Activated T-helper 1 cell treated with anti-CD3 and anti-CD28 coated beads, Interleukin-12 subunit alpha, Interleukin-12 subunit beta, Interleukin-2, Interleukin-4 antibody, amounts not matched to agents 30 ng/mL and 10 ng/mL and 1 ng/mL, durations not matched to agents 14 hours and 24 hours and 36 hours (primary cell): ENCODE data around the gene TRRAP. TPM values are rescaled to one million over a fixed set of nuclear protein-coding genes. Genes with fewer than 3 reads are reported as not detected.

Source experiments
- DNase-seq: peaks from one replicate; pipeline ENCODE4 v3.0.0; 2021; ENCODE audit warnings: low spot score
- H3K27ac Mint-ChIP-seq: one replicate; pipeline ENCODE4 v1.8.0; 2021; ENCODE audit warnings: mild to moderate bottlenecking, mixed read lengths
- H3K27me3 Mint-ChIP-seq: one replicate; pipeline ENCODE4 v1.8.0; 2022; ENCODE audit warnings: mild to moderate bottlenecking, moderate library complexity, mixed read lengths; ENCODE audit not compliant: insufficient read depth
- H3K36me3 Mint-ChIP-seq: one replicate; pipeline ENCODE4 v1.8.0; 2021; ENCODE audit warnings: low read depth, mixed read lengths
- H3K4me1 Mint-ChIP-seq: one replicate; pipeline ENCODE4 v1.8.0; 2021; ENCODE audit warnings: low read depth, mixed read lengths
- H3K4me3 Mint-ChIP-seq: one replicate; pipeline ENCODE4 v1.8.0; 2021; ENCODE audit warnings: mild to moderate bottlenecking, moderate library complexity, mixed read lengths
- H3K9me3 Mint-ChIP-seq: one replicate; pipeline ENCODE4 v1.8.0; 2021; ENCODE audit warnings: mixed read lengths
- intact Hi-C: fragments of 100-400 bp; cut with micrococcal nuclease; formaldehyde crosslinking; loops from one replicate; pipeline ENCODE4 v1.15.1; 2024
- total RNA-seq: library from RNA; stranded (reverse); gene quantifications from 2 replicates; pipeline ENCODE4 v1.2.3, GENCODE V29; 2022

Gene TRRAP
- total RNA-seq, 1 donor from 2014 or later, result 66.9 TPM

DNA sequence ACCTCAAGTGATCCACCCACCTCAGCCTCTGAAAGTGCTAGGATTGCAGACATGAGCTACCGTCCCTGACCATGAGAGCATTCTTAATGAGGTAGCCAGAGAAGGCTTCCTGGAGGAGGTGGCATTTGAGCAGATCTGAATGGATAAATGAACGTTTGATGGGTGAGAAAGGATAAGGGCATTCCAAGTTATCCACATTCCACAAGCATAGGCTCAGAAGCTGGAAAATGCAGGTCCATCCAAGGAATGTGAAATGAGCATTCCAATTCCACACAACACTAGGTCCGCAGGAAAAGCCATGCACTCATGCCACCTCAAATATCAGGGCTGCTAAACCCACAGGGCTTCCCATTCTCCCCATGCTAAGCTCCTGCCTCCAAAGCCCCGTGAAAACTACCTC, 25.5 kb upstream of the TRRAP start:
- intact Hi-C loops, result no loop called here
- Mint-ChIP-seq H3K4me1 (no peaks in the 10 kb centered on the region), H3K9me3 (peaks cover 3% of the 10 kb centered on the region), H3K27me3 (no peaks in the 10 kb centered on the region), H3K4me3 (no peak overlapping the region), H3K27ac (no peak overlapping the region), H3K36me3 (no peaks in the 10 kb centered on the region)
- no peak for DNase-seq

DNA sequence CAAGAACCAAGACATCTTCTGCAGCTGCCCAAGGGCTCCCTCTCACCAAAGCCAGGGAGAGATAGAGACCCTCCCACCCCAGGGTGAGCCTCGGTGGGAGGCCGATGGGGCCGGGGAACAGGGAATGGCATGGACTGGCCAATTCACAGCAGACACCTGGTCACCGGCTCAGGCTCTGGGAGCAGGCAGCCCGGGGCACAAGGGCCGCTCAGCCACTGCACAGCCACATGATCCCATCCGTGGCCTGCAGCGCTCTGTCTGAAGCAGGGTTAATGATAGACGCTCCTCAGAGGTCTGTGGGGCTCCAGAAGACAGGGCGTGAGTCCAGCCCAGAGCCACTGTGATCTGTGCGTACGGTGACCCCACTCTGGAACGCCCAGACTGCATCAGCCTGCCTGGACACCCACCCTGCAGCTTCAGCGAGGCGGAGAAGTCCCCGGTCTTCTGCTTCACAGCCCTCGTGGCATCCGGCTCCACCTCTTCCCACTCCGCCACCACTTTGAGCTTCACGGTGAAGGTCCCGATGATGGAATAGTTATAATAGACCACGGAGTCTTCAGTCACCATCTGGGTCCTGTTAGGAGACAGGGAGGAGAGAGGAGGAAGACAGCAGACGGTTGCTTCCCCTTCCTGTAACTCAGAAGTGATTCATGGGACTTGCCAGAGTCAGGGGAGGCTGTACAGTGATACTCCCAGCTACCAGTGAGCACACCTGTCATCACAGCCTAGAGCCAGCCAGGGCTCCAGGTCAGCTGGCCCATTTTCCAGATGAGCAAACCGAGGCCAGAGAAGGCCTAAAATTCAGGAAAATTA, 22.5 kb upstream of the TRRAP start:
- intact Hi-C loops, result no loop called here
- no peak for DNase-seq
- Mint-ChIP-seq H3K4me3 (no peak overlapping the region), H3K4me1 (no peaks in the 10 kb centered on the region), H3K36me3 (no peaks in the 10 kb centered on the region), H3K27ac (no peak overlapping the region), H3K27me3 (peaks cover 6% of the 10 kb centered on the region), H3K9me3 (no peaks in the 10 kb centered on the region)

DNA sequence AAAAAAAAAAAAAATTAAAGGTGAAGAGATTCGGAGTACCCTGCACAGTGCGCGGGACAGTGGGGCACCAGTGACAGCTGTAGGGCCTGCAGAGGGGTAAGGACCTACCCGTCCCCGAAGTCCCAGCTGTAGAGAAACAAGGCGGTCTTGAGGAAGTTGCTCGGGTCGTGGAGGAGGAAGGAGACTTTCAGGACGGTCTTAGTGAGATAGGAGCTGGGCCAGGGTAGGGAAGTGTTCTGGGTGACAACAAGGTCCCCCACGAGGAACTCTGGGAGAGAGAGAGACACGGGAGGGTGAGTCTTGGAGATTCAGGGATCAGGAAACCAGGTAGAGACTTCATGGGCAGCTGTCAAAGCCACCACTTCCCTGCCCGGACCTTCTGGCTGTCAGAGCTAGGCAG, 18.3 kb upstream of the TRRAP start:
- intact Hi-C loops, result no loop called here
- H3K36me3 Mint-ChIP-seq, result no peaks in the 10 kb centered on the region
- no peak overlapping the region for H3K27ac Mint-ChIP-seq

DNA sequence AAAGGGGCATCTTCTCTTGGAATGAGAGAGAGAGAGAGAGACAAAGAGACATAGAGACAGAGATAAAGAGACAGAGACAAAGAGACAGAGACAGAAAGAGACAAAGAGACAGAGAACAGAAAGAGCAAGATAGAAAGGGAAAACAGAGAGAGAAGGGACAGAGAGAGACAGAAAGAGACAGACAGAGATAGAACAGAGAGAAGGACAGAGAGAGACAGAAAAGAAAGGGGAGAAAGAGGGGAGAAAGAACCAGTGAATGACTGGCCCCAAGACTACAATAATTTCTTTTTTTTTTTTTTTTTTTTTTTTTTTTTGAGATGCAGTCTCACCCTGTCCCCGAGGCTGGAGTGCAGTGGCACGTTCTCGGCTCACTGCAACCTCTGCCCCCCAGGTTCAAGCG, 16.1 kb upstream of the TRRAP start:
- Mint-ChIP-seq H3K36me3 (no peaks in the 10 kb centered on the region), H3K27ac (no peak overlapping the region), H3K4me3 (no peak overlapping the region), H3K27me3 (peaks cover 22% of the 10 kb centered on the region), H3K4me1 (no peaks in the 10 kb centered on the region), H3K9me3 (no peaks in the 10 kb centered on the region)
- intact Hi-C loops, result no loop called here
- DNase-seq, result no peak

More for the DNA sequence above, 18.3 kb upstream of the TRRAP start:
- H3K9me3 Mint-ChIP-seq, result no peaks in the 10 kb centered on the region
- DNase-seq, result no peak
- H3K4me1 Mint-ChIP-seq, result no peaks in the 10 kb centered on the region
- peaks cover 16% of the 10 kb centered on the region for H3K27me3 Mint-ChIP-seq
- no peak overlapping the region for H3K4me3 Mint-ChIP-seq

DNA sequence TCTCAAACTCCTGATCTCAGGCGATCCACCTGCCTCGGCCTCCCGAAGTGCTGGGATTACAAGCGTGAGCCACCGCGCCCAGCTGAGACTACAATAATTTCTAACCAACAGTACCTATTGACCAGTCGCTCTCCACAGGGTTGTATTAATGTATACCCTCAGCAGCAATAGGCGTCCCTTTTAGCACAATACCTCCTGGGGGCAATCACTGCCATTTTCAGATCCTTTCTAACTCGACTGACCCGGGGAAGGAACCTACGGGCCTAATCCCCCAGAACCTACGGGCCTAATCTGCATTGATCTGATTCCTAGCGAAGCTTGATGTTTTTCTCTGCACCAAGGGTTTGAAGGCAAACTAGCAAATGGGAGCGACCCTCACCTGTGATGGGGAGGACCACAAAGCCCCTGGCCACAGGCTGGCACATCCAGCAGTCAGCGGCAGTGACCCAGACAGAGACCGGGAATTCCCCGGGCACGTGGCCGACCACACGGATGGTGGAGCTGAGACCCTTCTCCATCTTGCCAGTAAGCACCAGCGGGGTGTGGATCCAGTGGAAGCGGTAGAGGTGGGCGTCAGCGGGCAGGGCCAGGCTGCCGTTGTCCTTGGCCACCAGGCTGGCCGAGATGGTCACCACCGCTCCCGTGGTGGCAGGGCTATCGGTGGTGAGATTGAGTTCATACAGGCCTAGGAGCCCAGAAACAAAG, 15.5 kb upstream of the TRRAP start:
- no peak for DNase-seq
- no peaks in the 10 kb centered on the region for H3K9me3 Mint-ChIP-seq
- H3K27me3 Mint-ChIP-seq, result peaks cover 25% of the 10 kb centered on the region
- no peaks in the 10 kb centered on the region for H3K4me1 Mint-ChIP-seq
- no peak overlapping the region for H3K27ac Mint-ChIP-seq
- intact Hi-C loops, result no loop called here
- H3K36me3 Mint-ChIP-seq, result no peaks in the 10 kb centered on the region
- no peak overlapping the region for H3K4me3 Mint-ChIP-seq

DNA sequence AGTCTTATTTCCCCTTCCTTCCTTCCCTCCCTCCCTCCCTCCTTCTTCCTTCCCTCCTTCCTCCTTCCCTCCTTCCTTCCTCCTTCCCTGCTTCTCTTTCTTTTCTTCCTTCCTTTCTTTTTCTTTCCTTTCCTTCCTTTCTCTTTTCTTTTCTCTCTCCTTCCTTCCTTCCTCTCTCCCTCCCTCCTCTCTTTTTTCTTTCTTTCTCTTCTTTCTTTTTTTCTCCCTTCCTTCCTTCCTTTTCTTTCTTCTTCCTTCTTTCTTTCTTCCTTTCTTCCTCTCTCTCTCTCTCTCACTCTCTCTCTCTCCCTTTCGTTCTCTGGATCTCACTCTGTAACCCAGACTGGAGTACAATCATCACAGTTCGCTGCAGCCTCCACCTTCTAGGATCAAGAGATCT, 14.7 kb upstream of the TRRAP start:
- no peak overlapping the region for H3K27ac Mint-ChIP-seq
- no peak overlapping the region for H3K4me3 Mint-ChIP-seq
- H3K9me3 Mint-ChIP-seq, result no peaks in the 10 kb centered on the region
- no peak for DNase-seq
- H3K4me1 Mint-ChIP-seq, result no peaks in the 10 kb centered on the region
- intact Hi-C loops, result no loop called here
- no peaks in the 10 kb centered on the region for H3K36me3 Mint-ChIP-seq
- H3K27me3 Mint-ChIP-seq, result peaks cover 32% of the 10 kb centered on the region

DNA sequence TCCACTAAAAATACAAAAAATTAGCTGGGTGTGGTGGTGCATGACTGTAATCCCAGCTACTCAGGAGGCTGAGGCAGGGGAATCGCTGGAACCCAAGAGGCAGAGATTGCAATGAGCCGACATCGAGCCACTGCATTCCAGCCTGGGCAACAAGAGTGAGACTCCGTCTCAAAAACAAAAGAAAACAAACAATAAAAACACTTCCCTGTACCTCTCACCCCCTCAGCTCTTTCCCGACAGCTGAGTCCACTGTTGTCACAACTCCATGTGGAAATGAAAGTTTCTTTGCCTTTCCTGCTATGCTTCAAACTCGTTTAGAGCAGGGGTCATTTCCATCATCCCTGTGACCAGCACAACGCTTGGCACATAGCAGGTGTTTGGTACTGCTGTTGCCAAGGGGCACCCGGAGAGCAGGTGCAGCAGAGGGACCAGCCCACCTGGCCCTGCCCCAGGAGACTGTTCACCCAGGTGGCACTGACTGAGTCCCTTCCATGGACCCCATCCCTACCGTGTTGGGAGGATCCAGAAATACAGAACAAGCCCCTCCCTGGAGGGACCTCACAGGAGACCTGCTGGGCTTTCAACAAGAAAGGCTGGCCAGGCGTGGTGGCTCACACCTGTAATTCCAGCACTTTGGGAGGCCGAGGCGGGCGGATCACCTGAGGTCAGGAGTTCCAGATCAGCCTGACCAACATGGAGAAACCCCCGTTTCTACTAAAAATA, 13.4 kb upstream of the TRRAP start:
- no peak for DNase-seq
- H3K9me3 Mint-ChIP-seq, result no peaks in the 10 kb centered on the region
- H3K27ac Mint-ChIP-seq, result no peak overlapping the region
- peaks cover 35% of the 10 kb centered on the region for H3K27me3 Mint-ChIP-seq
- no peaks in the 10 kb centered on the region for H3K36me3 Mint-ChIP-seq
- intact Hi-C loops, result no loop called here
- no peak overlapping the region for H3K4me3 Mint-ChIP-seq
- no peaks in the 10 kb centered on the region for H3K4me1 Mint-ChIP-seq

DNA sequence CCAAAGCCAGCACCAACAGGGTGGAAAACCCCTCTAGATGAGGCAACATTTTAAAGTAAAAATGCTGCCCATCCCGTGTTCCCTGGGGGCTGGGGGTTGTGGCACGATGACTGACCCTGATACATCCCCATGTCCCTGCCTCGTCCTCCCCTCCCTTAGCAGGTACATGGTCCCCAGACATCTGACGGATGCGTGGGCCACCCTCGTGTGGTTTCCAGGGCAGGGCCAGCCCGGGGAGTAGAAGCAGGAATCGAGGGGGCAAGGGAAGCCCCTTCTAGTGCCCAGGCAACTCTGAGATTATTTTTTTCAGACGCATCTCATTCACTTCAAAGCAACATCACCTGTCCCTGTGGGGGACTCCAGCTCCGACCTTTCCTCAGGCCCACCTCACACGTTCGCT, 12.0 kb upstream of the TRRAP start:
- Mint-ChIP-seq H3K9me3 (no peaks in the 10 kb centered on the region), H3K27ac (no peak overlapping the region)

DNA sequence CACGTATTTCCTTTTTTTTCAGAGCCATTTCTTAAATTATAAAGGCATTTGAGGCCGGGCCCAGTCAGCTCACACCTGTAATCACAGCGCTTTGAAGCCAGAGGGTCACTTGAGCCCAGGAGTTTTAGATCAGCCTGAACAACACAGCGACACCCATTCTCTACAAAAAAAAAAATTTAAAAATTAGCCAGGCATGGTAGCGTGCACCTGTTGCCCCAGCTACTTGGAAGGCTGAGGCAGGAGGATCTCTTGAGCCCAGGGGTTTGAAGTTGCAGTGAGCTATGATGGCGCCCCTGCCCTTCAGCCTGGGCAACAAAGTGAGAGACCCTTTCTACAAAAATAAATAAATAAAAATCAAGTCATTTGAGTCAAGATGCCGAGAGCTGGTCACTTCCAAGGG, 11.6 kb upstream of the TRRAP start:
- Mint-ChIP-seq H3K9me3 (no peaks in the 10 kb centered on the region), H3K4me1 (no peaks in the 10 kb centered on the region), H3K27me3 (peaks cover 38% of the 10 kb centered on the region), H3K4me3 (no peak overlapping the region), H3K27ac (no peak overlapping the region), H3K36me3 (no peaks in the 10 kb centered on the region)
- intact Hi-C loops, result no loop called here
- no peak for DNase-seq

More for the DNA sequence above, 12.0 kb upstream of the TRRAP start:
- Mint-ChIP-seq H3K4me3 (no peak overlapping the region), H3K4me1 (no peaks in the 10 kb centered on the region), H3K27me3 (peaks cover 38% of the 10 kb centered on the region), H3K36me3 (no peaks in the 10 kb centered on the region)
- DNase-seq, result no peak
- intact Hi-C loops, result no loop called here

DNA sequence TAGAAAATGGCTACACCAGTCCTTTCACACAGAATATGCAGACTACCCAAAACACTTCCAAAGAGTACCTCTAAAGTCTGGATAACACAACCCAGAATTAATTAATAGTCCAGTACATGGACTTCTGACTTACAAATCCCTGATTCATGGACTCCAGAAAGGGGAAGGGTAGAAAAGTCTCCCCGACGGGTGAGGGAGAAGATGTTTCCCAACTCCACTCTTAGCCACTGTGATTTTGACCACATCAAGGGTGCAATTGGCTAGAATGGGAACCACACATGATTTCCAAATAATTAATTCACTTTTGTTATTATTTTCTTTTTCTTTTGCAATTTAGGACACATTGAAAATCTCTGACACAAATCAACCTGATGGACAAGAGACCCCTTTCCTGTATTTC, 9.9 kb upstream of the TRRAP start:
- intact Hi-C loops, result no loop called here
- no peak for DNase-seq
- Mint-ChIP-seq H3K4me1 (no peaks in the 10 kb centered on the region), H3K4me3 (peak overlapping the region; percentile 11), H3K9me3 (no peaks in the 10 kb centered on the region), H3K27ac (no peak overlapping the region), H3K27me3 (peaks cover 35% of the 10 kb centered on the region), H3K36me3 (no peaks in the 10 kb centered on the region)

DNA sequence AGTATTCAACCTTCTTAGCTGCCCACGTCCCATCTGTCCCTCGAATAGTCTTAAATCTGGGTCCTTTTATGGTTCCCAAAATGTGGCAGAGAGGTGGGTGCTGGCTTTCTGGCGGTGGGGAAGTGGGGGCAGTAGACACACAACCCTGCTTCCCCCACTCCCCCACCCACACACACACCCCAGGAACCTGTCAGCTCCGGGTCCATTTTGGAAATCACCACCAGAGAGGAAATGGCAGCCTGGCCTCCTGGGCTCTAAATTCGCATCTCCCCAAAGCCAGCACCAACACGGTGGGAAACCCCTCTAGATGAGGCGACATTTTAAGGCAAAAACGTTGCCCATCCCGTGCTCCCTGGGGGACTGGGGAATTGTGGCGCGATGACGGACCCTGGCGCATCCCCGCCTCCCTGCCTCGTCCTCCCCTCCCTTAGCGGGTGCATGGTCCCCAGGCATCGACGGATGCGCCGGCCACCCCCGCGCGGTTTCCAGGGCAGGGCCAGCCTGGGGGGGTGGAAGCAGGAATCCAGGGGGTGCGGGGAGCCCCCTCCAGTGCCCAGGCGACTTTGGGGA, 9.2 kb upstream of the TRRAP start:
- Mint-ChIP-seq H3K27ac (no peak overlapping the region), H3K4me1 (no peaks in the 10 kb centered on the region), H3K9me3 (no peaks in the 10 kb centered on the region), H3K36me3 (no peaks in the 10 kb centered on the region), H3K4me3 (peak overlapping the region; percentile 26), H3K27me3 (peaks cover 34% of the 10 kb centered on the region)
- DNase-seq, result no peak
- intact Hi-C loops, result no loop called here

DNA sequence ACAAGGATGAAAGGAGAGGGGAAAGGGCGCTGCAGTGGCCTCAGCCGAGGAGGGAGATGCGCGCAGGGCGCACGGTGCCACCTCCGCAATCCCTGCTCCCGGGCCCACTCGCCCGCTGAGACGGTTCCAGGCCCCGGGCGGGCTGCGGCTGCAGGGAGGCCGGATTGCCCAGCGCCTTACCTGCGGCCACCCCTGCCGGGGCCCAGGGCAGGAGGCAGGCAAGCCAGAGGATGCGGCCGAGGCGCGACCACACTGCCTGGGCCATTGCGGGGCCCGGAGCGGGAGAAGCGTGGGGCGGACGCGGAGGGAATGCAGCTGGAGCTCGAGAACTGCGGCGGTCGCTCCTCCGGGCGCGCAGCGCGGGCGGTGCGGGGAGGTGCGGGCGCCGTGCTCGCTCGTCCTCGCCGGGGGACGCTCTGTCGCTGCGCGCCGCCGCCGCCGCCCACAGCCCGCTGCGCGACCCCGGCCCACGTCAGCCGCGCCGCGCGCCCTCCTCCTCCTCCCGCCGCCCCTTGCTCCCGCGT, 8.7 kb upstream of the TRRAP start, which contains the start of gene TMEM130:
TSS of gene TMEM130 (minus strand) at position 418 of the 524 bp plus-strand sequence. CDS start at position 265, 153 bp downstream.
- no peak for DNase-seq
- no peak within 1 kb of the TSS for H3K27ac Mint-ChIP-seq
- peaks cover 36% of the 10 kb centered on the region for H3K27me3 Mint-ChIP-seq
- H3K9me3 Mint-ChIP-seq, result no peaks in the 10 kb centered on the region
- no peaks in the 10 kb centered on the region for H3K36me3 Mint-ChIP-seq
- H3K4me1 Mint-ChIP-seq, result no peaks in the 10 kb centered on the region
- intact Hi-C loops, result loop anchor here (1.0 to 10.0 kb wide), 3 partner anchors 9 to 995 kb away; partner anchors contain the start of genes ASNS, BRI3 and TRRAP
- peak within 1 kb of the TSS; percentile 80 for H3K4me3 Mint-ChIP-seq
